ENCODE measurements around the gene ZC2HC1C.

The ZC2HC1C gene, protein sequence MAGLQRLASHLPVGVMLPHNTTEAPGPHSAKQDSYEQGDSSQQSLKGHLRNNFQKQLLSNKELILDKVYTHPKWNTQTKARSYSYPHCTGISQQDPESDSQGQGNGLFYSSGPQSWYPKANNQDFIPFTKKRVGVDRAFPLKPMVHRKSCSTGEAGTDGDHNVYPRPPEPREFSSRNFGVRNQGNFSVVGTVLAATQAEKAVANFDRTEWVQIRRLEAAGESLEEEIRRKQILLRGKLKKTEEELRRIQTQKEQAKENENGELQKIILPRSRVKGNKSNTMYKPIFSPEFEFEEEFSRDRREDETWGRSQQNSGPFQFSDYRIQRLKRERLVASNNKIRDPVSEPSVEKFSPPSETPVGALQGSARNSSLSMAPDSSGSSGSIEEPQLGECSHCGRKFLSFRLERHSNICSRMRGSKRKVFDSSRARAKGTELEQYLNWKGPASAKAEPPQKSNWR

DNA sequence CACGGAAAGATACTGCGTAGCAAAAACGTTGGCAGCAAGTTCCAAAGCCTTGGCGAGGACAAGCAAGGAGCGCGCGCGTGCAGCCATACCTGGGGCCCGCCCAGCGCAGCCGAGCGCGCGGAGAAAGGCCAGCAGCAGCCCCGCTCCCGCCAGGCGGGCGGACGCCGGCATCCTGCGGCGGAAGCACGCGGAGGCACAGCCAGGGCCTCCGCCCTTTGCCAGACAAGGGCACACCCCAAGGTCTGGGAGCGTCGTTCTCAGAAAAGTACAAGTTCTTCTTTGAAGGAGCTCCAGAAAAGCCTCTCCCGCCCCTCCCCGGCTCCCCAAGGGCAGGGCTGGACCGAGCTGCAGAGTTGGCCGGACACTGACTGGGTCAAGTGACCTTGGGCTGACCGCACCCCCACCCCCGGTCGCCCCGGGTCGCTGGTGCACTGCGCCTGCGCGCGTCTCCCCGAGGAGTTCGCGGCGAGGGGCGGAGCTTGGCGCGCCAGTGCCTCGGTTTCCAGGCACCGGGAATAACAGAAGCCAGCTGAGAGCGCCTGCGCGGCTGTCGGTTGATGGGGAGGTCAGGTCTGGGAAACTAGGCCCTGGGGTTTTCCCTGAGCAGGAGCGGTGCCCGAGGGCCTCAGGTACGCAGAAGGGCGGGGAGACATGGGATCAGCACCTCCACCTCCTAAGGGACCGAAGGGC, at the start of gene ZC2HC1C:
ZC2HC1C (plus strand) TSS at position 521 of the 690 bp plus-strand sequence. CDS start 933 bp downstream, outside the sequence.
- peak; percentile 64 for DNase-seq

DNA sequence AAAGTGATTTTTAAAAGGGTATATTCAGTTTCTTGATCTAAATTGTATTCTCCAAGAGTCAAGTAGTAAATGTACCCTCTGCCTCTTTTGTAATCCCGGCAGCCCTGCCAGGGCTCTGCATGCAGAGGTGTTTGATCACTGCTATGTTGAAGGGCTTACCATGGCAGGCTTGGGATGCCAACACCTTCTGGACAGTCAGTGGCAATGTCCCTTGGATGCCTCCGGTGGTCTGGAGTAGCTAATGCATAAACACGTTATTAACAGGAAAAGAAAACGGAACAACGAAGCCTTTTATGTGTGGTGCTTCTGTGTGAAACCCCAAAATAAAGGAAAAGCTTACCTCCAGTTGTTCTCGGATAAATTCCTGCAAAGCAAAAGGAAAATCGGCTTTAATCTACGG, 46.8 kb upstream of the ZC2HC1C start:
- no peak for DNase-seq

DNA sequence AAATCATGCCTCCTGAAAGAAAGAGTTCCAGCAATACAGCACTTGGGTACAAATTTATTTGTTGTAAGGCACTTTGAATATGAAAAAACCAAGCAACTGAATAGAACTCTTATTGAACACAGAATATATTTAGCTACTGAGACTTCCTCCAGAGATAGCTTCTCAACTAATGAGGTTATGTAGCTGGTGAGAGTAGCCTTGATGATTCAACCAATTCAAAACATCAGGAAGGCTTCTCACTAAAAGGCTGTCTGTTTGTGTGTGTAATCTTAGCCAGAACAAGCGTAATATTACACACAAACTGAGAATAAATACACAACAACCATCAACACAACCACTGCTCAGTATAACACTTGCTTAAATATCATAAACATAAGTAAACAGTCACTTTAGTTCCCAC, 46.3 kb upstream of the ZC2HC1C start:
- DNase-seq: no peak

DNA sequence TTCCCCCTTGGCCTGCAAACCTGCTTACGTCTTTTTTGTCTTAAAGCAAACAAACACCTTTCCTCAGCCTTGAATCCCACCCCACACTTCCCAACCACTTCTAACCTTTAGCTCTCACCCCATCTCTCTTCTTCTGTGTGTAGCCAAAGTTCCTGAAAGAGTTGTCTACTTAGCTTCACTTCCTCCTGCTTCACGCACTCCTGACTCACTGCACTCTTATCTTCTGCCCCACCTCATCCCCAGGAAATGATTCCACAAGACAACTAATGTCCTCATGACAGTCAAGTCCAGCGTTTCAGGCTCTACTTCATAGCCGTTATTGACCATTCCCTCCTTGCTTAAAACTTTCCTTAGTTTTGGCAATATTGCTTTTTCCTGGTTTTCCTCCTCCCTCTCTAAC, 44.4 kb upstream of the ZC2HC1C start:
- no peak for DNase-seq

DNA sequence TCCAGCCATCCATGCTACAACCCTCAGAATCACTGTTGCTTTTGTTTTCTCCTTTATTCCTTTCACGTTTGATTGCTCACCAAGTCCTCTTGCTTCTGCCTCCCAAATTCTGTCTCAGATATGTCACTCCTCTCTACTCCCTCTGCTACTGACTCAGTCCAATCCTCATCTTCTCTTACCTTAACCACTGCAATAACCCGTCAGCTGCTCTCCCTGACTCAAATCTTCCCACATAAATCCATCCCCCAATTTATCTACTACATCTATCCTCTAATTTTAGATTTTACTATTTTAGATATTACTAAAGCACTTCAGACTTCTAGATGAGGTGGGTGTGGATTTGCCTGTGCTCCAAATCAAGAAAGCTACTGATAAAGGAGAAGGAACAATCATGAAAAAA, 43.6 kb upstream of the ZC2HC1C start:
- DNase-seq: no peak

DNA sequence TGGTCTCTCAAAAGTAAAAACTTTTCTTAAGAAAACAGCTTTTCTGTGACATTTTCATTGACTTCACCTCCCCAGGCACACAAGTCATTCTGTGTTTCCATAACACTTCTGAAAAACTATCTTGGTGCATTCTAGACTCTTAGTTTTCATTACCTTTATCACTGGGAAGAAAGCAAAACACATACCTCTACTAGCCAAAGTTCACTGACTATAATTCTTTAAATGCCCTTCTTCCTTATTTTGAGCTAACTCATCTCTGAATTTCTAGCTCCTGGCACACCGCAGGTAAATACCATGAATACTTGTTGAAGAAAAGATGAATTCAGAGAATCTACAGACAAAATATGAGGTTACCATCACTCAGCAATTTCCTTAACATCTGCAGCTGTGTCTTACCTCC, 39.3 kb upstream of the ZC2HC1C start:
- no peak for DNase-seq

DNA sequence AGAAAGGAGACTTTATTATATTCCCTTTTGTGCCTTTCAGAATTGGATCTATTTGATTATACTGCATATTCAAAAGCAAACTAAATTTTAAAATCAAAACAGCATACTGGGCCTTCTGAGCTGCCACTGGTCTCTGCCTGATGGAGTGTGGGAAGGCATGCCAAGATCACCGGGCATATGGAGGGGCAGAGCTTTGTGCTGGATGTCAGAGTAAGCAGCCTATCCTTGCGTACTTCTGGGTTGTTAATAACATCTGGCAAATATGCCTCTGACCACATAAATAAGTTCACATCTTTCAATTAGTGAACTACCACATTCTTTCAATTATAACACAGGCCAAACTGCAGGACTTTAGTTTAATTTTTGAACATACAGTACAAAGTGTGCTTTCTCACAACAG, 36.5 kb upstream of the ZC2HC1C start:
- no peak for DNase-seq

DNA sequence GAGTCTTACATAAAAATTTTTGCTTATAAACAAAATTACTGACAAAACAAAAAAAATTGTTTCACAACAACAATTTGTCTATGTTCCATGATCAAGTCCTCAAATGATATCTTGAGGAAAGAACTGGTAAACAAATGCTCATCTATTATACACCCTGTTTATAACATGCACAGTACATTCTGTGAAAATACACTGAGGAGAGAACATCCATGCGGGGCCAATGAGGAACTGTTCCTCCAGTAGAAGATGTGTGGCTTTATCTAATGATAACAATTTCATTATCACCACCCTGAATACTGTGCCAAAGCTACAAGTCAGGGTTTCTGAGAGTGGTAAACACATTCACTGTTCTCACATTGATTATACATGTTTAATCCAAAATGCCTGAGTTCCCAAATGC, 28.9 kb upstream of the ZC2HC1C start:
- no peak for DNase-seq

DNA sequence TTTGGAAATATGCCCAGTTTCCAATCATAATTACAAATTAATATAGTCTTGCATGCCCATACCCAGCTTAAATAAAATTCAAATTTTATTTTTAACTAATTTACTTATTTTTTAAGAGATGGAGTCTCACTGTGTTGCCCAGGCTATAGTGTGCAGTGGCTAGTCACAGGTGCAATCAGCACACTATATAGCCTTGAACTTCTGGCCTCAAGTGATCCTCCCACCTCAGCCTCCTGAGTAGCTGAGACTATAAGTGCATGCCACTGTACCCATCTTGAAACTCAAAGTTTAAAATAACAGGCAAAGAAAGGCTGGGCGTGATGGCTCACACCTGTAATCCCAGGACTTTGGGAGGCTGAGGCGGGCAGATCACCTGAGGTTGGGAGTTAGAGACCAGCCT, 28.5 kb upstream of the ZC2HC1C start:
- no peak for DNase-seq

DNA sequence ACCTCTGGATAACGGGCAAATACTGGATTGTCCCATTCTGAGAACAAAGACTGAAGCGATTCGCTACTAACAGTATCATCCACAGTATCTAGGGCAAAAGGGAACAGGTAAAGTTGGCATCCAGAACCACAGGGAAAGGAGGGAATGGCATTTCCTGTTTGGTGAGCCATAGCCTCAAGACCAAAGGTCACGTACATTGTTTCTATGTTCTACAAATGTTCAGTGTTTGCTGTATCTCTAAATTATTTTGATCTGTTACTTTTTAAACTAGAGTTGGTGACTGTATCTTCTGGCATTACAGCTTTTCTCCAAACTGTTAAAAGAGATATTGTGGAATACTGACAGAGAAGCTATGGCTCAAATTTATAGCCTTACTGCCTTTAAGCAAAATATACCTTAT, 27.8 kb upstream of the ZC2HC1C start:
- no peak for DNase-seq

DNA sequence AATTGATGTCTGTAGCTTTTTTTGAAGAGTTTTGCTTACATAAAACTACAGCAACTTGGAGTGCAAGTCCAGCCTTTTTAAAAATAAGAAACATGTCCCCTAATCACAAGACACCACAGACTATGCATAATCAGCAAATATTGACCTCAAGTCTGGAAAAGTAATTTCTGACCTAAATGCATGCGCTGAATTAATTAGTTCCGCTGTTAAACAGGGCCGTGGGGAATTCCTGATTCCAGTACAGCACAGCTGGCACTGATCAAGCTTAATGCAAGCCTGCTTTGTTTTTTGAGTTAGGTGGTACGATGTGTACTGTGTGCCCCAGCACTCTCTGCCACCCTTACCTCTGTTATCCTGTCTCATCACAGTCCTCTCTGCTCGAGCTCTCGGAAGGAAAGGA, 27.4 kb upstream of the ZC2HC1C start:
- no peak for DNase-seq

DNA sequence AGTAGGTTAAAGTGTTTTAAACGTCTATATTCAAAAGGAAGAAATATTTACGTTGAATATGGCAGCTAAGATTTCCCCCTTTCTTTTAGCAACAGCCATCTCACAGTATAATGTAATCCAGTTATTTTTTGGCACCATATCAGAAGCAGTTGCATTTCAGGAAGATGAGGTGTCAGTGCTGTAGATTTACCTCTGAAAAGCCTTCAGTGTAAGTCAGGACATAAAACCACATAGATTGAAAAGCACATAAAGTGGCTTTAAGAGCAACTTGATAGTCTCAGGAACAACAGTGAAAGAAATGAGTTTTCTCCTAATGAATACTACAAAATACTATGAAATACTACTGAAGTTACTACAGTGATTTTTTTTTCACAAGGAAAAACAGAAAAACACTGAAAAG, 25.1 kb upstream of the ZC2HC1C start:
- no peak for DNase-seq

DNA sequence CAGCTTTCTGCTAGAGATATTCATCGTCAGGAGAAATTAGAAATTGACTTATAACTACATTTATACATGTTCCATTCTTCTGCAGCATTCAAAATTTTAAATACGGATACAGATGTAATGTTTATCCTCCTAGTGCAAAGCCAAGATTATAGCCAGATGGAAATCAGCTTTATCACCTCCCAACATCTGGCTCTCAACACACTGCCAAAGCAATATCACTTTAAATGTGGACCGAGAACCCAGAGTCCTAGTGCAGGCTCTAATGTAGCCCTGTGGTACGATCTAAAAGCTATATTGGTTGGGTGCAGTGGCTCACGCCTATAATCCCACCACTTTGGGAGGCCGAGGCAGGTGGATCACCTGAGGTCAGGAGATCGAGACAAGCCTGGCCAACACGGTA, 24.7 kb upstream of the ZC2HC1C start:
- DNase-seq: no peak

DNA sequence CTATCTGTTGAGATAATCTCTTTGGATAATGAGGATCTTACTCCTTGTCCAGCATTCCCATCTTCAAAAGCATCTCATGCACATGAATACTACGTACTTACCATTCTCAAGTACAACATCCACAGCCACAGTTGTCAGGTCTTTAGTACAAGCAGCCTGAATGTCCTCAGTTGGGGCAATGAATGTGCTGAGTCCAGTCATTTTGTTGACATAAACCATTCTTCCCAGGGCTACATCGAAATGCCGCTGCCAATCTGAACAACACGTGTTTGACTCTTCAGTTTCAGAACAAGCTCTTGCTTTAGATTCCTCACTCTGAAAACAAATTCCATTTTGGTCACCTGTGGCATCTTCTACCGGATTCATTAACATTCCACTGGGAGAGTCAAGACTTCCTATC, 23.2 kb upstream of the ZC2HC1C start:
- DNase-seq: no peak

DNA sequence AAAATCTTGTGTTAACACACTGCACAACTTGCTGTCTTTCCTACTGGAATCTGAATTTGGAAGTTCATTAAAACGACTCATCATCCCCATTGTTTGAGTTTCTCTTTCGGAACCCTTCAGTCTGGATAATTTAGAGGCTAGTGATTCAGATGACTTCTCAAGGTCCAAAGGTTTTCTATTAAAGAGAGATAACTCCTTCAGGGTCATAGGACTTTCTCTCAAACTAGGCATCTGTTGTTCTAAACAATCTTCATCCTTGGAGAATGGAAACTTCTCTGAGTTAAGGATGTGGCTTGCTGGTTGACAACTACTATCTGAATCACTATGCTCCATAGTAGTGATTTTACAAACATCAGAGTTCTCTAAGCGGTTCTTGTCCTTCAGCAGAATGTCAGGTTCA, 22.5 kb upstream of the ZC2HC1C start:
- no peak for DNase-seq

DNA sequence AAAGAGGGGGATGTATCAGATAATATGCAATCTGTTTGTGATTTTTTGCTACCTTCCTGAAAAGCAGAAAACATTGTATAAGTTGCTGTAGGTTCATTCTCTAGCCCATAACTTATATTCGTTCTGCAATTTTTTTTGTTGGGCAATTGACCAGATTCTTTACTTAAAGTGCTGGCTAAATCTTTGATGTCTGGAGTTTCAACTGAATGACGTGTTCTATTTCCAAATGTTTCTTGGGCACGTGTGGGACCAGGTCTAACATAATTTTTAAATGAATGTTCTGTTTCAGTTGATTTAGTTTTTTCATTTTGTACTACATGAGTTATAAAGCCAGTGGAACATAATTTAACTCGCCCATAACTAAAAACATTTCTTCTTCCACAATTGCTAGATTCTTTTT, 21.9 kb upstream of the ZC2HC1C start:
- DNase-seq: no peak

DNA sequence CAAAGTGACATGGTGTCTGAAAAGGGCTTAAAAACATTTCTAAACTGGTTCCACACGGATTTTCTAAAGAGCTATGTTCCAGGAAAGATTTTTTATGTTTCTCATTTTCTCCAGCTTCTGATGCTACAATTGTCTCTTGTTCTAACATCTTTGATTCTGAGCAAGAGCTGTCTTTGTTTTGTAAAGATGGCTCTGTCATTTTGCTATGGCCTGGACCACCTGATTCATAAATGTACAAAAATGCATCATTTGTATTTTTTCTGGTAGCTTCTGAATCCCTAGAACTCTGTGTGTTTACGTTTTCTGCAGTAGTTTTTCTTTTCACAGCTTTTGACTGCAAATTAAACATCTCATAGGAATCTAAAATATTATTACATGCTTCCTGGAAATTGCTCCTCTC, 21.3 kb upstream of the ZC2HC1C start:
- DNase-seq: no peak

DNA sequence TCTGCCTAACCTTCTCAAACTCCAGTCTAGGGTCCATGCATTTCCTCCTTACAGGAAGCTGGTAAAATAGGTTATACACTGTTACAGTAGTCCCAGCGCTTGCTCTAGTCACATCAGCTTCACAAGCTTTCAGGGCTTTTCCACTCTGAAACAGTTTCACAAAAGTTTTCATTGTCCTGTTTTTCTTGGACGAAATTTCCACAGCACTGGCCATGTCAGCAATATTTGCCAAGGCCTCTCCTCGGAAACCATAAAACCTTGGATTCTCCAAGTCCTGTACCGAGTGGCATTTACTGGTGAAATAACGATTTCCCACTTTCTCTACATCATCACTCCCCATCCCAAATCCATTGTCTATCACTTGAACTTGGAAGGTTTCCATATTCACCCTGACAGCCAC, 20.3 kb upstream of the ZC2HC1C start:
- no peak for DNase-seq

DNA sequence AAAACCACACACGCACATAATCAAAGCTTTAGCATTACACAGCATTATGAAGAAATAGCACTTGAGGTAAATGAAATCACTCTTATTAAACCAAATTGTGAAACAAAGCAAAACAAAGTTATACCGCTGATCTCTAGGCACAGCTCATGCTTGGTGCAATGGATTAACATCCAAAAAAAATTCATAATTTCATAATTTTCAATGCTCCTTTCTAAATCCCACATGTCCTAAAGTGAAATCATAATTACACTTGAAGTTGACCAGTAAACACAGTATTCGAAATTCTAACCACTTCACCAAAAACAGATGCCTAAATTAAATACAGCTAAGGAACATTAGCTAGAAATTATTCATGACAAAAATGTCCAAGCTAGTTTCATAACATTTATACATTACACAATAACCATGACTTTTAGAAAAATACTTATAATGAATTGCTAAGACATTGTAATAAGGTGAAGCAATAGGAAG, 19.7 kb upstream of the ZC2HC1C start:
- no peak for DNase-seq

DNA sequence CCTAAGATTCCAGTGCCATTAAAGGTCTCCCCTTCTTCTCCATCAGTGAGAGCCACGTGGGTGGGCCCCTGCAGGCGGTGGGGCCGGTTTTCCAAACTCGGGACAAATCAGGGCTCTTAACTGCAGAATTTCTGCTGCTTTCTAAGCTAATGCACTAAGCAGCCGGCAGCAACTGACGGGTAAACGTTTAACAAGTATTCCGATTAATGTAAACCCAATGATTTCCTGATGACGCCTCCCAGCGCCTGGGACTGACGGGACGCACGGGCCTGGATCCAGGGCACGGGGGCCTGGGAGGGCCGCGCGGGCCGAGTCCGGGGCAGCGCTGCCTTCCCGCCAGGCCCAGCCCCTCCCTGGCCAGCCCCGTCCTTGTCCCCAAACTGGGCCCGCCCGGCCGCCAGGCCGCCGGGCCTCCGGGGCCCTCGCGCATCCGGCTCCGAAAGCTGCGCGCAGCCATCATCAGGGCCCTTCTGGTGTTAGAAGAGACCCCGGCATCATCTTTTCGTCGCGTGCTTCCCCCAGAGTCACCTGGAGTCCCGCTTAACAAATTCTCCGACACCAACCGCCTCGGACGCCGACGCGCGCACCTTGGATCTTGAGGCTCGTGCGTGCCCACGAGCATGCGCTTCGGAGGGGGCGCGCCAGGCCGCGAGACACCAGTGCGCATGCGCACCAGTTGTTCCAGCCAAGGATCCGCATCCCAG, 18.4 kb upstream of the ZC2HC1C start, which contains the start of gene MLH3:
MLH3 (minus strand) TSS at position 616 of the 704 bp plus-strand sequence. CDS start 1,812 bp downstream, outside the sequence.
- peak; percentile 82 for DNase-seq

DNA sequence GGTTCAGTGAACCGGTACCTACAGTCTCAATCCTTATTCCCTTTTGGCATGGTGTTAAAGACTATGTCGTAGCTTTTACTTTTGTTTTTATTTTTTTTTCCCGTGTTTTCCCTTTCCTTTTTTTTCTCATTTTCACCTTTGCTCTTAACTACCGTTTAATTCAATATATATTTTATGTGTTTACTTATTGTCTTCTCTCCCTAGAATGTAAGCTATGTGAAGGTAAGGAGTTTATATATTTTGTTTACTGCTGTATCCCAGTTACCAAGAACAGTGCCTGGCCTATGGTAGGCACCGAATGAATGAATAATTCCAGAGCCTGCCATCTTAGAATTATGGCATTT, 17.9 kb upstream of the ZC2HC1C start:
- DNase-seq: no peak

DNA sequence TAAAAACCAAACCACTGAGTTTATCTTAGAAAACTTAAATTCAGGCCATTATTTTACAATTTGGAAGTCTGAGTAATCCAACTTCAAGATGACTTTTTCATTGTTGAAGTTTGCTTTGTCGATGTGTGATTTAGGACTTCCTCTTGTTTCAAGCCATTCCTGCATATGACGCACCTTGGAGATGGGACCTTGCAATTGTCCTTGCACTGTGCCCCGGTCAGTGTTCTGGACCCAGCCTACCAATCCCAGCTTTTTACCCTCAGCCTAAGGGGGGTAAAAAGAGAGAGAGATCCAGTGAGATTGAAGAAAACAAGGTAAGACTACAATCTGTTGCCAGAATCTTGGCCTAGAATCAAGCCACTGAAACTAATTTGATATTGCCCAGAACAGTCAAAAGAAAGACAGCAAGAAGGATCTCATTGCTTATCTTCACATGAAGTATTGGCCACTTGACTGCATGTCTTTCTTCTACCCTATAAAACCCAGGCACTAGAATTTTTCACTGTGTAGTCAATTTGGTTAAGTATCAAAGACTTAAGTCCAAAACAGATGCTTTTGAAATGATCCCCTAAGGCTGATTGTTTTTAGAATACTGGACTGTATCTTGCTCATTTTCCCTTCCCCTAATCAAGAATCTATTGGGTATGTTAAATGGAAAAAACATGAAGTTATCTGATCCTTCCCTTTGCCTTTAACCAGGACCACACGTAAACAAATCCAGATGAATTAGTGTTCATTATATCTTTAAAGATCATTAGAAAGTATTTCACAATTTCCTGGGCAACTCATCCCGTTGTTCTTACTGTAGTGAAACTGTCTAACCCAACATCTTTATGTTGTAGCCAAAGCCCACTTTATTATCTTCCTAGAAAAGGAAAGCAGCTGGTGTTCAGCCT, 15.8 kb upstream of the ZC2HC1C start:
- DNase-seq: no peak

DNA sequence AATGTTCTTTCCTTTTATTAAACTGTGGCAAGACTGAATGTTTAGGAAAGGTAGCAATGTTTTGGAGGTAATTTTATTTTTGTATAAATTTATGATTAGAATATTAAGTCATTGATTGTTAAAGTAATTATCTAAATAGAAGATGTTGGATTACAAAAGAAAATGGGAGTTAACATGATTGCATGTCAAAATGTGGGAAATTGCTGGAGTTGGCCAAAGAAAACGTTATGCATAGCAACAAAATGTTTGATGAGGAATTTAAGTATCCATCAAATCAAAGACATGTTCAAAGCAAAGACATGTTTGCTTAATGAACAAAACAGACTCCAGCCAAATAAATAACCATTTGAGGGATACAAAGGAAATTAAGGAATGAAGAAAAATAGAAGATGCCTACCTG, 15.0 kb upstream of the ZC2HC1C start:
- DNase-seq: no peak
